Hippocampal formation (tissue), 2 donors: Measurements from ENCODE around the gene GPR101.
"Not testable (repeated sequence)": the region's sequence is repeated elsewhere in the genome, so short reads cannot be mapped to it uniquely, and the experiment has no call there.

ENCODE experiments used
- DNase-seq, 2 donors: peaks; one replicate each; lab custom pipeline; 2025; lab: John Stamatoyannopoulos, UW

The GPR101 gene

GRCh38 chrX:137028699-137029098 is 5.1 kb downstream of the GPR101 start:
- DNase-seq: no peak

GRCh38 chrX:137025930-137026329 is 7.9 kb downstream of the GPR101 start:
- DNase-seq: no peak

- DNase-seq: not testable (repeated sequence)
Observed at GRCh38 chrX:137000236-137000635, 33.6 kb downstream of the GPR101 start.

GRCh38 chrX:136999024-136999423 is 34.8 kb downstream of the GPR101 start:
- DNase-seq: no peak
